Astrocyte (in vitro differentiated cells and primary cell): ENCODE results near the gene GSTK1. TPM values are rescaled to one million over a fixed set of nuclear protein-coding genes. Genes with fewer than 3 reads are reported as not detected.

Experiments used
- DNase-seq: peaks from one replicate; pipeline ENCODE4 v3.0.0-alpha.2; 2010; ENCODE audit warnings: low read depth
- FAIRE-seq: peaks from 2 replicates; lab custom pipeline; 2011; peaks lifted over from hg19 to GRCh38; lab: Jason Lieb, UNC
- H2AFZ ChIP-seq: 2 replicates; pipeline ENCODE4 v1.6.0; 2012; ENCODE audit warnings: low read depth, low read length, inconsistent platforms
- H3K27ac ChIP-seq: 2 replicates; pipeline ENCODE4 v1.5.1; 2011; ENCODE audit warnings: low read depth, low read length, inconsistent platforms
- H3K27me3 ChIP-seq: 2 replicates; pipeline ENCODE4 v1.6.0; 2011; ENCODE audit warnings: low read length, inconsistent platforms; ENCODE audit not compliant: insufficient read depth
- H3K36me3 ChIP-seq: 2 replicates; pipeline ENCODE4 v1.5.1; 2011; ENCODE audit warnings: low read length, inconsistent platforms; ENCODE audit not compliant: insufficient read depth
- H3K4me1 ChIP-seq: 2 replicates; pipeline ENCODE4 v1.5.1; 2011; ENCODE audit warnings: low read length, inconsistent platforms; ENCODE audit not compliant: insufficient read depth
- H3K4me2 ChIP-seq: 2 replicates; pipeline ENCODE4 v1.6.0; 2012; ENCODE audit warnings: low read length, inconsistent platforms
- H3K4me3 ChIP-seq: 2 replicates; pipeline ENCODE4 v1.5.1; 2011; ENCODE audit warnings: low read depth, mild to moderate bottlenecking, low read length, inconsistent platforms; ENCODE audit not compliant: insufficient read depth
- H3K79me2 ChIP-seq: 2 replicates; pipeline ENCODE4 v1.6.0; 2012; ENCODE audit warnings: mild to moderate bottlenecking, low read length, inconsistent platforms; ENCODE audit not compliant: insufficient read depth
- H3K9ac ChIP-seq: 2 replicates; pipeline ENCODE4 v1.6.0; 2012; ENCODE audit warnings: mild to moderate bottlenecking, low read length, inconsistent platforms
- H3K9me3 ChIP-seq: 2 replicates; pipeline ENCODE4 v1.5.1; 2012; ENCODE audit warnings: low read depth, mild to moderate bottlenecking, low read length, inconsistent platforms; ENCODE audit not compliant: insufficient read depth
- H4K20me1 ChIP-seq: 2 replicates; pipeline ENCODE4 v1.6.0; 2012; ENCODE audit warnings: low read length, inconsistent platforms; ENCODE audit not compliant: insufficient read depth
- H3K27ac Mint-ChIP-seq: one replicate; pipeline ENCODE4 v1.8.0; 2021; ENCODE audit warnings: mild to moderate bottlenecking, mixed read lengths; ENCODE audit not compliant: unreplicated experiment
- H3K27me3 Mint-ChIP-seq: one replicate; pipeline ENCODE4 v1.8.0; 2021; ENCODE audit warnings: low read depth, mixed read lengths; ENCODE audit not compliant: unreplicated experiment
- H3K36me3 Mint-ChIP-seq: one replicate; pipeline ENCODE4 v1.8.0; 2021; ENCODE audit warnings: low read depth, mixed read lengths; ENCODE audit not compliant: unreplicated experiment
- H3K4me1 Mint-ChIP-seq: one replicate; pipeline ENCODE4 v1.8.0; 2021; ENCODE audit warnings: low read depth, mixed read lengths; ENCODE audit not compliant: unreplicated experiment
- H3K4me3 Mint-ChIP-seq: one replicate; pipeline ENCODE4 v1.8.0; 2021; ENCODE audit warnings: mild to moderate bottlenecking, moderate library complexity, mixed read lengths; ENCODE audit not compliant: unreplicated experiment
- H3K9me3 Mint-ChIP-seq: one replicate; pipeline ENCODE4 v1.8.0; 2021; ENCODE audit warnings: mild to moderate bottlenecking, mixed read lengths; ENCODE audit not compliant: unreplicated experiment
- CTCF ChIP-seq: IDR thresholded peaks from 2 replicates; pipeline ENCODE4 v1.5.1; 2011; ENCODE audit warnings: low read depth, mild to moderate bottlenecking, inconsistent platforms, low read length, moderate library complexity; ENCODE audit not compliant: insufficient read depth
- EZH2 ChIP-seq: IDR thresholded peaks from 2 replicates; pipeline ENCODE4 v1.6.1; 2012; ENCODE audit warnings: mild to moderate bottlenecking, low read length, inconsistent platforms; ENCODE audit not compliant: insufficient read depth
- total RNA-seq: library from RNA; stranded (reverse); gene quantifications from 2 replicates; pipeline ENCODE4 v1.2.1, GENCODE V29; 2021

GSTK1 gene
- total RNA-seq, 1 donor from 2014 or later: 97.5 TPM

- H2AFZ ChIP-seq: no peak overlapping the region
- no peak overlapping the region for H3K9ac ChIP-seq
- H3K4me1 Mint-ChIP-seq: no peaks in the 10 kb centered on the region
- H3K4me1 ChIP-seq: no peaks in the 10 kb centered on the region
- FAIRE-seq (no peak), DNase-seq (no peak)
- H3K9me3 Mint-ChIP-seq: no peaks in the 10 kb centered on the region
- H3K27me3 ChIP-seq: no peaks in the 10 kb centered on the region
- no peak overlapping the region for H3K27ac ChIP-seq
- H3K4me3 Mint-ChIP-seq: no peak overlapping the region
- H3K36me3 ChIP-seq: peaks cover 72% of the 10 kb centered on the region
- no peak overlapping the region for H3K4me3 ChIP-seq
- H3K36me3 Mint-ChIP-seq: peaks cover 25% of the 10 kb centered on the region
- no peak for TF ChIP-seq EZH2
- TF ChIP-seq CTCF: no peak
- H3K4me2 ChIP-seq: no peak overlapping the region
- H3K27ac Mint-ChIP-seq: no peak overlapping the region
- H3K79me2 ChIP-seq: peaks cover 2% of the 10 kb centered on the region
- H3K9me3 ChIP-seq: no peaks in the 10 kb centered on the region
- H4K20me1 ChIP-seq: peaks cover 40% of the 10 kb centered on the region
- H3K27me3 Mint-ChIP-seq: no peaks in the 10 kb centered on the region
Observed at GRCh38 chr7:143304938-143305337, 41.7 kb downstream of the GSTK1 start.

GRCh38 chr7:143305423-143306070 lies 42.3 kb downstream of the GSTK1 start:
- Mint-ChIP-seq H3K27me3 (no peaks in the 10 kb centered on the region), H3K27ac (no peak overlapping the region), H3K9me3 (no peaks in the 10 kb centered on the region), H3K4me3 (no peak overlapping the region), H3K4me1 (no peaks in the 10 kb centered on the region), H3K36me3 (peaks cover 22% of the 10 kb centered on the region)
- DNase-seq (no peak), FAIRE-seq (no peak)
- Histone ChIP-seq H3K36me3 (peaks cover 66% of the 10 kb centered on the region), H3K4me1 (no peaks in the 10 kb centered on the region), H3K79me2 (no peaks in the 10 kb centered on the region), H3K27ac (no peak overlapping the region), H3K9ac (no peak overlapping the region), H3K4me3 (no peak overlapping the region), H3K9me3 (no peaks in the 10 kb centered on the region), H3K27me3 (no peaks in the 10 kb centered on the region), H3K4me2 (no peak overlapping the region), H2AFZ (no peak overlapping the region), H4K20me1 (peaks cover 34% of the 10 kb centered on the region)
- TF ChIP-seq CTCF (peak; percentile 69), EZH2 (no peak)

- peaks cover 39% of the 10 kb centered on the region for H3K36me3 ChIP-seq
- H3K4me3 Mint-ChIP-seq: no peak overlapping the region
- H4K20me1 ChIP-seq: peaks cover 31% of the 10 kb centered on the region
- no peaks in the 10 kb centered on the region for H3K27me3 ChIP-seq
- H3K4me1 ChIP-seq: no peaks in the 10 kb centered on the region
- H3K9me3 Mint-ChIP-seq: no peaks in the 10 kb centered on the region
- H3K4me2 ChIP-seq: no peak overlapping the region
- H3K79me2 ChIP-seq: no peaks in the 10 kb centered on the region
- no peak overlapping the region for H2AFZ ChIP-seq
- H3K4me1 Mint-ChIP-seq: no peaks in the 10 kb centered on the region
- no peaks in the 10 kb centered on the region for H3K27me3 Mint-ChIP-seq
- no peak overlapping the region for H3K4me3 ChIP-seq
- H3K9me3 ChIP-seq: no peaks in the 10 kb centered on the region
- DNase-seq (no peak), FAIRE-seq (no peak)
- H3K27ac ChIP-seq: no peak overlapping the region
- no peak for TF ChIP-seq EZH2
- H3K36me3 Mint-ChIP-seq: peaks cover 19% of the 10 kb centered on the region
- H3K27ac Mint-ChIP-seq: no peak overlapping the region
- H3K9ac ChIP-seq: no peak overlapping the region
Observed at GRCh38 chr7:143308632-143309031, 45.4 kb downstream of the GSTK1 start.
